ENCODE results near the gene PURA. TPM values are rescaled to one million over a fixed set of nuclear protein-coding genes. Genes with fewer than 3 reads are reported as not detected.

Gene PURA
- total and polyA plus RNA-seq, 2 of the 13 experiments (the other 11 are each of a cell fraction or from before 2014, with no cell fraction given), result 2.0 to 5.0 TPM

DNA sequence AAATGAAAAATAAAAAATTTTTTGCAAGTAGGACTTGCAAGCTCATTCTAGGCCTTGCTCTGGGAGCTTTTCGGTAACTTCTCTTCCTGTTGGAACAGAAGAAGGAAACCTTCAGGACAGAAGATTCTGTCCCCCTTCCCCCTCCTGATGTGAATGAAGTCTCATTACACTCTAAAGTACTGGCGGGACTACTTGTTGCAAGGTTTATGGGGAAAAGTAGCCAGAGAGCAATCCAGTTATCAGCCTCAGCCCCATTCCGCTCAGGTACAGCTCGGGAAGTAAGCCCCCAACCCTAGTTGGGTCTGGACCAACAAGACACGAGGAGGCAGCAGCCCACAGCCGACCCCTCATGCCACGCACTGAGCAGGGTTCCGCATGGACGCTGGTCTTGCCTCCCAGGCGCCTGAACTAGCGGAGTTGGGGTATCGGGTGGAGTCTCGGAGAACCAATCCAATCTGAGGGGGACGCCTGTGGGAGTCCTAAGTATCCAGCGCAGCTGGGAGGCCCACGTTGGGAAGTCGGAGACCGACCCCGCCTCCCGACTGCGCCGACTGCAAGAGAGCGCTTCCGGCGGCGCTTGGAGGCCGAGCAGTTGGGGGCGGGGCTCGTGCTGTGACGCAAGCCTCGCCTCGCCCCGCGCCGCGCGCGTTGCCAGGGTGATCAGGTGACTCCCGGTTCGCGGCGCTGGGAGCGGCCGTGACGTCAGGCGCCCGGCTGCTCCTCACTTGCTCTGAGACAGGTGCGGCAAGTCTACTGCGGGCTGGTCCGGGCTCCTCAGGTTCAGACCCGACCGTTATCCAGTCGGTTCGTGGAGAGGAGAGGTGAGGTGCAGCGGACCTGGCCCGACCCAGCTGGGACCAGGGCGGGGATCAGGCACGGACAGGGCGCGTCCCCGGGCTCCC, 60.8 kb downstream of the PURA start, which contains the start of gene CYSTM1 (continued):
- TF ChIP-seq NFIC (IDR thresholded peaks at IDR 0.05; ENCODE audit: low read length), result no peak
- TF ChIP-seq ZBTB1 (CRISPR knock-in tag; IDR thresholded peaks at IDR 0.05; ENCODE audit: borderline replicate concordance), result no peak
- no peak for TF ChIP-seq PAX8 (CRISPR knock-in tag; IDR thresholded peaks at IDR 0.05; ENCODE audit: borderline replicate concordance)
- no peak for TF ChIP-seq KMT2B (CRISPR knock-in tag; IDR thresholded peaks at IDR 0.05)
- no peak for TF ChIP-seq HHEX (CRISPR knock-in tag; IDR thresholded peaks at IDR 0.05)
- peak; percentile 71 for TF ChIP-seq CREM (IDR thresholded peaks at IDR 0.05)
- no peak for TF ChIP-seq CREM (CRISPR knock-in tag; IDR thresholded peaks at IDR 0.05)
- TF ChIP-seq, protein P1, sequence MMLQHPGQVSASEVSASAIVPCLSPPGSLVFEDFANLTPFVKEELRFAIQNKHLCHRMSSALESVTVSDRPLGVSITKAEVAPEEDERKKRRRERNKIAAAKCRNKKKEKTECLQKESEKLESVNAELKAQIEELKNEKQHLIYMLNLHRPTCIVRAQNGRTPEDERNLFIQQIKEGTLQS (CRISPR knock-in tag; IDR thresholded peaks at IDR 0.05), result peak; percentile 26
- TF ChIP-seq TEAD3 (CRISPR knock-in tag; optimal IDR thresholded peaks at IDR 0.05; ENCODE audit: borderline replicate concordance), result peak; percentile 57
- TF ChIP-seq, protein P2, sequence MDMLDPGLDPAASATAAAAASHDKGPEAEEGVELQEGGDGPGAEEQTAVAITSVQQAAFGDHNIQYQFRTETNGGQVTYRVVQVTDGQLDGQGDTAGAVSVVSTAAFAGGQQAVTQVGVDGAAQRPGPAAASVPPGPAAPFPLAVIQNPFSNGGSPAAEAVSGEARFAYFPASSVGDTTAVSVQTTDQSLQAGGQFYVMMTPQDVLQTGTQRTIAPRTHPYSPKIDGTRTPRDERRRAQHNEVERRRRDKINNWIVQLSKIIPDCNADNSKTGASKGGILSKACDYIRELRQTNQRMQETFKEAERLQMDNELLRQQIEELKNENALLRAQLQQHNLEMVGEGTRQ (IDR thresholded peaks at IDR 0.05; ENCODE audit: low read depth, low read length), result no peak
- TF ChIP-seq, protein P2 (CRISPR knock-in tag; IDR thresholded peaks at IDR 0.05; ENCODE audit: borderline replicate concordance), result peak; percentile 71
- peak; percentile 11; the same call in 1 of the 2 replicates for TF ChIP-seq ZNF205 (CRISPR knock-in tag; IDR thresholded peaks at IDR 0.05)
- TF ChIP-seq SP140L (CRISPR knock-in tag; IDR thresholded peaks at IDR 0.05; ENCODE audit: borderline replicate concordance), result no peak
- TF ChIP-seq KDM6A (CRISPR knock-in tag; IDR thresholded peaks at IDR 0.05; ENCODE audit: low read depth), result 0 out of 2 replicates have a peak, but pooled peaks have one; percentile 23
- TF ChIP-seq SIN3B (IDR thresholded peaks at IDR 0.05; ENCODE audit: low read length), result no peak
- no peak for TF ChIP-seq ZNF337 (CRISPR knock-in tag; IDR thresholded peaks at IDR 0.05; ENCODE audit: borderline replicate concordance, low read depth)
- TF ChIP-seq IKZF1 (IDR thresholded peaks at IDR 0.05), result no peak
- TF ChIP-seq, protein P3, sequence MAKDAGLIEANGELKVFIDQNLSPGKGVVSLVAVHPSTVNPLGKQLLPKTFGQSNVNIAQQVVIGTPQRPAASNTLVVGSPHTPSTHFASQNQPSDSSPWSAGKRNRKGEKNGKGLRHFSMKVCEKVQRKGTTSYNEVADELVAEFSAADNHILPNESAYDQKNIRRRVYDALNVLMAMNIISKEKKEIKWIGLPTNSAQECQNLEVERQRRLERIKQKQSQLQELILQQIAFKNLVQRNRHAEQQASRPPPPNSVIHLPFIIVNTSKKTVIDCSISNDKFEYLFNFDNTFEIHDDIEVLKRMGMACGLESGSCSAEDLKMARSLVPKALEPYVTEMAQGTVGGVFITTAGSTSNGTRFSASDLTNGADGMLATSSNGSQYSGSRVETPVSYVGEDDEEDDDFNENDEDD (CRISPR knock-in tag; IDR thresholded peaks at IDR 0.05; ENCODE audit: borderline replicate concordance), result peak; percentile 56; the same call in 1 of the 2 replicates
- TF ChIP-seq SP1 (IDR thresholded peaks at IDR 0.05), result no peak
- peak; percentile 47 for TF ChIP-seq SP1 (CRISPR knock-in tag; IDR thresholded peaks at IDR 0.05)
- no peak for TF ChIP-seq HNF4G (IDR thresholded peaks at IDR 0.05; ENCODE audit: borderline replicate concordance, low read depth, low read length)
- no peak for TF ChIP-seq HNF4G (CRISPR knock-in tag; IDR thresholded peaks at IDR 0.05; ENCODE audit: borderline replicate concordance, low read depth)
- TF ChIP-seq GFI1 (CRISPR knock-in tag; IDR thresholded peaks at IDR 0.05; ENCODE audit: borderline replicate concordance), result no peak; the same call in 1 of the 2 replicates
- TF ChIP-seq, protein P4, sequence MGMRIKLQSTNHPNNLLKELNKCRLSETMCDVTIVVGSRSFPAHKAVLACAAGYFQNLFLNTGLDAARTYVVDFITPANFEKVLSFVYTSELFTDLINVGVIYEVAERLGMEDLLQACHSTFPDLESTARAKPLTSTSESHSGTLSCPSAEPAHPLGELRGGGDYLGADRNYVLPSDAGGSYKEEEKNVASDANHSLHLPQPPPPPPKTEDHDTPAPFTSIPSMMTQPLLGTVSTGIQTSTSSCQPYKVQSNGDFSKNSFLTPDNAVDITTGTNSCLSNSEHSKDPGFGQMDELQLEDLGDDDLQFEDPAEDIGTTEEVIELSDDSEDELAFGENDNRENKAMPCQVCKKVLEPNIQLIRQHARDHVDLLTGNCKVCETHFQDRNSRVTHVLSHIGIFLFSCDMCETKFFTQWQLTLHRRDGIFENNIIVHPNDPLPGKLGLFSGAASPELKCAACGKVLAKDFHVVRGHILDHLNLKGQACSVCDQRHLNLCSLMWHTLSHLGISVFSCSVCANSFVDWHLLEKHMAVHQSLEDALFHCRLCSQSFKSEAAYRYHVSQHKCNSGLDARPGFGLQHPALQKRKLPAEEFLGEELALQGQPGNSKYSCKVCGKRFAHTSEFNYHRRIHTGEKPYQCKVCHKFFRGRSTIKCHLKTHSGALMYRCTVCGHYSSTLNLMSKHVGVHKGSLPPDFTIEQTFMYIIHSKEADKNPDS (CRISPR knock-in tag; IDR thresholded peaks at IDR 0.05), result peak; percentile 44; the same call in 1 of the 2 replicates
